IPS-18a (cell line): ENCODE measurements around the gene ADGRF4.

Experiments used
- H3K27ac ChIP-seq: one replicate; pipeline ENCODE4 v1.5.1; 2013; ENCODE audit warnings: low read length
- H3K27me3 ChIP-seq: one replicate; pipeline ENCODE4 v1.6.1; 2013; ENCODE audit warnings: mild to moderate bottlenecking, low read length; ENCODE audit not compliant: control insufficient read depth, insufficient read depth
- H3K36me3 ChIP-seq: one replicate; pipeline ENCODE4 v1.6.1; 2013; ENCODE audit warnings: low read depth, low read length; ENCODE audit not compliant: control insufficient read depth
- H3K4me1 ChIP-seq: one replicate; pipeline ENCODE4 v1.6.1; 2013; ENCODE audit warnings: low read depth, low read length; ENCODE audit not compliant: control insufficient read depth
- H3K4me3 ChIP-seq: one replicate; pipeline ENCODE4 v1.5.1; 2013; ENCODE audit warnings: low read length
- H3K9ac ChIP-seq: one replicate; pipeline ENCODE4 v1.6.1; 2013; ENCODE audit warnings: mild to moderate bottlenecking, low read length, moderate library complexity
- H3K9me3 ChIP-seq: one replicate; pipeline ENCODE4 v1.6.1; 2013; ENCODE audit warnings: low read depth, low read length; ENCODE audit not compliant: control insufficient read depth

ADGRF4 gene

GRCh38 chr6:47698342-47698787 is at the start of gene ADGRF4:
TSS of gene ADGRF4 (plus strand) at chr6:47698580. CDS start at chr6:47707246, 8,666 bp downstream.
- no peak within 1 kb of the TSS for H3K4me3 ChIP-seq
- peaks cover 7% of the 10 kb centered on the region for H3K4me1 ChIP-seq
- no peak within 1 kb of the TSS for H3K9ac ChIP-seq
- no peaks in the 10 kb centered on the region for H3K36me3 ChIP-seq
- no peak within 1 kb of the TSS for H3K27ac ChIP-seq
- no peaks in the 10 kb centered on the region for H3K27me3 ChIP-seq
- no peaks in the 10 kb centered on the region for H3K9me3 ChIP-seq

GRCh38 chr6:47650553-47651432 is 47.6 kb upstream of the ADGRF4 start:
- Histone ChIP-seq H3K27me3 (no peaks in the 10 kb centered on the region), H3K9me3 (no peaks in the 10 kb centered on the region), H3K9ac (no peak overlapping the region), H3K27ac (no peak overlapping the region), H3K4me3 (no peak overlapping the region), H3K36me3 (no peaks in the 10 kb centered on the region), H3K4me1 (peaks cover 5% of the 10 kb centered on the region)

GRCh38 chr6:47651505-47651944 is 46.9 kb upstream of the ADGRF4 start:
- H3K9me3 ChIP-seq, result no peaks in the 10 kb centered on the region
- no peaks in the 10 kb centered on the region for H3K36me3 ChIP-seq
- no peak overlapping the region for H3K27ac ChIP-seq
- H3K4me1 ChIP-seq, result peaks cover 12% of the 10 kb centered on the region
- H3K4me3 ChIP-seq, result no peak overlapping the region
- H3K27me3 ChIP-seq, result no peaks in the 10 kb centered on the region
- H3K9ac ChIP-seq, result no peak overlapping the region

- Histone ChIP-seq H3K27me3 (no peaks in the 10 kb centered on the region), H3K4me1 (peaks cover 14% of the 10 kb centered on the region), H3K36me3 (no peaks in the 10 kb centered on the region), H3K4me3 (no peak overlapping the region), H3K9me3 (no peaks in the 10 kb centered on the region), H3K9ac (no peak overlapping the region), H3K27ac (no peak overlapping the region)
These were observed 44.7 kb upstream of the ADGRF4 start for GRCh38 chr6:47653706-47654105.

- no peaks in the 10 kb centered on the region for H3K9me3 ChIP-seq
- no peaks in the 10 kb centered on the region for H3K27me3 ChIP-seq
- no peaks in the 10 kb centered on the region for H3K36me3 ChIP-seq
- no peak overlapping the region for H3K4me3 ChIP-seq
- H3K27ac ChIP-seq, result no peak overlapping the region
- no peak overlapping the region for H3K9ac ChIP-seq
- H3K4me1 ChIP-seq, result peaks cover 14% of the 10 kb centered on the region
These were observed 44.1 kb upstream of the ADGRF4 start for GRCh38 chr6:47654255-47654654.

- no peak overlapping the region for H3K27ac ChIP-seq
- no peak overlapping the region for H3K4me3 ChIP-seq
- H3K4me1 ChIP-seq, result peaks cover 14% of the 10 kb centered on the region
- H3K9ac ChIP-seq, result no peak overlapping the region
- no peaks in the 10 kb centered on the region for H3K9me3 ChIP-seq
- H3K27me3 ChIP-seq, result no peaks in the 10 kb centered on the region
- no peaks in the 10 kb centered on the region for H3K36me3 ChIP-seq
These were observed 42.4 kb upstream of the ADGRF4 start for GRCh38 chr6:47655719-47656595.

GRCh38 chr6:47661960-47662359 is 36.4 kb upstream of the ADGRF4 start:
- Histone ChIP-seq H3K4me3 (no peak overlapping the region), H3K36me3 (no peaks in the 10 kb centered on the region), H3K27me3 (no peaks in the 10 kb centered on the region), H3K9me3 (no peaks in the 10 kb centered on the region), H3K9ac (no peak overlapping the region), H3K27ac (no peak overlapping the region), H3K4me1 (peaks cover 7% of the 10 kb centered on the region)

GRCh38 chr6:47663462-47664216 is 34.7 kb upstream of the ADGRF4 start:
- no peak overlapping the region for H3K4me3 ChIP-seq
- H3K4me1 ChIP-seq, result peaks cover 7% of the 10 kb centered on the region
- no peak overlapping the region for H3K9ac ChIP-seq
- peak overlapping the region; percentile 62 for H3K27ac ChIP-seq
- no peaks in the 10 kb centered on the region for H3K9me3 ChIP-seq
- H3K36me3 ChIP-seq, result no peaks in the 10 kb centered on the region
- H3K27me3 ChIP-seq, result no peaks in the 10 kb centered on the region

- Histone ChIP-seq H3K9me3 (no peaks in the 10 kb centered on the region), H3K27me3 (no peaks in the 10 kb centered on the region), H3K36me3 (no peaks in the 10 kb centered on the region), H3K4me3 (no peak overlapping the region), H3K4me1 (peaks cover 17% of the 10 kb centered on the region), H3K9ac (no peak overlapping the region), H3K27ac (no peak overlapping the region)
These were observed 33.3 kb upstream of the ADGRF4 start for GRCh38 chr6:47665112-47665511.

- H3K4me3 ChIP-seq, result no peak overlapping the region
- no peaks in the 10 kb centered on the region for H3K27me3 ChIP-seq
- no peak overlapping the region for H3K27ac ChIP-seq
- no peaks in the 10 kb centered on the region for H3K9me3 ChIP-seq
- H3K9ac ChIP-seq, result no peak overlapping the region
- peaks cover 23% of the 10 kb centered on the region for H3K4me1 ChIP-seq
- H3K36me3 ChIP-seq, result no peaks in the 10 kb centered on the region
These were observed 28.5 kb upstream of the ADGRF4 start for GRCh38 chr6:47669684-47670513.
